IPS-15b (cell line): ENCODE measurements around the gene TMCO4.
"Not testable (repeated sequence)": the region's sequence is repeated elsewhere in the genome, so short reads cannot be mapped to it uniquely, and the experiment has no call there.

Source experiments
- H3K27me3 ChIP-seq: one replicate; pipeline ENCODE4 v1.6.1; 2013; ENCODE audit warnings: low read length; ENCODE audit not compliant: control insufficient read depth, insufficient read depth
- H3K36me3 ChIP-seq: one replicate; pipeline ENCODE4 v1.6.1; 2013; ENCODE audit warnings: low read length; ENCODE audit not compliant: control insufficient read depth, insufficient read depth
- H3K4me1 ChIP-seq: one replicate; pipeline ENCODE4 v1.6.1; 2013; ENCODE audit warnings: mild to moderate bottlenecking, low read length; ENCODE audit not compliant: control insufficient read depth, insufficient read depth
- H3K4me3 ChIP-seq: one replicate; pipeline ENCODE4 v1.5.1; 2013; ENCODE audit warnings: low read depth, low read length
- H3K9ac ChIP-seq: one replicate; pipeline ENCODE4 v1.6.1; 2013; ENCODE audit warnings: low read depth, mild to moderate bottlenecking, low read length
- H3K9me3 ChIP-seq: one replicate; pipeline ENCODE4 v1.6.1; 2013; ENCODE audit warnings: mild to moderate bottlenecking, low read length; ENCODE audit not compliant: control insufficient read depth, insufficient read depth

TMCO4 gene

GRCh38 chr1:19792237-19793002 lies 7.3 kb downstream of the TMCO4 start:
- H3K9ac ChIP-seq = no peak overlapping the region
- no peaks in the 10 kb centered on the region for H3K36me3 ChIP-seq
- H3K4me1 ChIP-seq = peaks cover under 1% of the 10 kb centered on the region
- H3K27me3 ChIP-seq = peaks cover 5% of the 10 kb centered on the region
- H3K4me3 ChIP-seq = no peak overlapping the region
- H3K9me3 ChIP-seq = no peaks in the 10 kb centered on the region

GRCh38 chr1:19790061-19790975 lies 9.4 kb downstream of the TMCO4 start:
- not testable (repeated sequence) for H3K4me3 ChIP-seq, H3K4me1 ChIP-seq, H3K9me3 ChIP-seq, H3K36me3 ChIP-seq, H3K9ac ChIP-seq
- peaks cover 12% of the 10 kb centered on the region for H3K27me3 ChIP-seq

DNA sequence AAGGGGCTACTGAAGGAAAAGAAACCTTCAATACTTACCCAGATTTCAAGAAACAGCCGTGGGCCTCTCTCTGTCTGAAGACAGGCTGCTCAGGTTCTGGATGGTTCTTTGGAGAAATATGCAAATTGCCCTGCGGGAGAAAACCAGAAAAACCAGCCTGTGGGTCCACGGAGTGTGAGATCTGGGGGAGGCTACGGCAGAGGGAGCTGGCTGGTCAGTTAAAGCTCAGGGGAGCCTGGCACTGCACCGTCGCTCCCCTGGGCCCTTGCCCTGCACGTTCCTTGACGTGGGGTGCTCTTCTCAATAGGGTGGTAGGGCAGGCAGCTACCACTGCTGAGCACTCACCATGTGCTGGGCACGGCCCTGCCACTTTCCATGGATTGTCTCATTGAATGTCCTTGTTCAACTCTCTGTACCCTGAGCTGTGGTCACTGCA lies 12.7 kb downstream of the TMCO4 start:
- peaks cover 7% of the 10 kb centered on the region for H3K4me1 ChIP-seq
- no peak overlapping the region for H3K9ac ChIP-seq
- peak overlapping the region; percentile 4 for H3K4me3 ChIP-seq

GRCh38 chr1:19785660-19786059 lies 14.1 kb downstream of the TMCO4 start:
- no peaks in the 10 kb centered on the region for H3K9me3 ChIP-seq
- H3K4me1 ChIP-seq = peaks cover 7% of the 10 kb centered on the region
- no peak overlapping the region for H3K4me3 ChIP-seq
- no peak overlapping the region for H3K9ac ChIP-seq
- H3K27me3 ChIP-seq = peaks cover 45% of the 10 kb centered on the region
- no peaks in the 10 kb centered on the region for H3K36me3 ChIP-seq

More for the DNA sequence above, 12.7 kb downstream of the TMCO4 start:
- Histone ChIP-seq H3K36me3 (no peaks in the 10 kb centered on the region), H3K9me3 (no peaks in the 10 kb centered on the region), H3K27me3 (peaks cover 32% of the 10 kb centered on the region)

DNA sequence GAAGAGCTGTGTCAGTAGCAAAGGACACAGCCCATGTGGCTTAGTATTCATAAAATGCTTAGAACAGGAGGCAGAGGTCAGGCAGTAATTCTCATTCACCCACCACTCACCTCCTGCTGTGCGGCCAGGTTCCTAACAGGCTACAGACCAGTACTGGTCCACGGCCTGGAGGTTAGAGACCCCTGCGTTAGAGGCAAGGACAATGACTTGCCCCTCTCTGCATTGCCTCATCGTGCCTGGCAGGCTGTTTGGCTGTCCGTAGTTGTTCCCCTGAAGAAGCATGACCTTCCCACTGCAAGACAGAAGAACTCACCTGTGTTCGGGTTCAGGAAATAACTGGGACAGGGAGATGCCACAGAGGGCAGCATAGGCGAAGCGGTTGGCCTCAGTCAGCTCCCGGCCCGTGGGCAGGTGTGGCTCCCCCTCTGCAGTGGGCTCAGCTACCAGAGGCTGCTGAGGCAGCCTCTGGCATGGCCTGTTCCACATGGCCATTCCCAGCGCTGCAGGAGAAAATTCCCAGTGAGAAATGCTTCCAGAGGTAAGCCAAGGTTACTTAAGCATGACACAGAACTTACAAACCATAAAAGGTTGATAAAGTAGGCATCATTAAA lies 19.3 kb downstream of the TMCO4 start:
- no peaks in the 10 kb centered on the region for H3K4me1 ChIP-seq
- no peak overlapping the region for H3K9ac ChIP-seq
- H3K36me3 ChIP-seq = no peaks in the 10 kb centered on the region
- no peak overlapping the region for H3K4me3 ChIP-seq
- no peaks in the 10 kb centered on the region for H3K9me3 ChIP-seq
- H3K27me3 ChIP-seq = peaks cover 65% of the 10 kb centered on the region

DNA sequence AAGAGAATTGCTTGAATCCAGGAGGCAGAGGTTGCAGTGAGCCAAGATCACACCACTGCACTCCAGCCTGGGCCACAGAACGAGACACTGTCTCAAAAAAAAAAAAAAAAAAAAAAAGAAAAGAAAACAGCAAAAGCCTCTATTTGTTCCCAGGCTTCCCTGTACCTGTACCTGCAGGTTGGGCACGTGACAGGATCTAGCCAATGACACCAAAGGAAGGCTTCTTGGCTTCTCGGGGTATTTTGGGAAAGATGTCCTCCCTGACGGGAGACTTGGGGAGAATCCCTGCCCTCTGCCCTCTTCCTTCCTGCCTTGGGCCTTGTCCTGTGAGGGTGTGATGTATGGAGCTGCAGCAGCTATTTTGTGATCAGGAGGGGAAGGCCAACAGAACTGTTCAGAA lies 22.8 kb downstream of the TMCO4 start:
- Histone ChIP-seq H3K27me3 (peaks cover 44% of the 10 kb centered on the region), H3K9ac (no peak overlapping the region), H3K4me3 (no peak overlapping the region), H3K4me1 (no peaks in the 10 kb centered on the region), H3K36me3 (no peaks in the 10 kb centered on the region), H3K9me3 (no peaks in the 10 kb centered on the region)

DNA sequence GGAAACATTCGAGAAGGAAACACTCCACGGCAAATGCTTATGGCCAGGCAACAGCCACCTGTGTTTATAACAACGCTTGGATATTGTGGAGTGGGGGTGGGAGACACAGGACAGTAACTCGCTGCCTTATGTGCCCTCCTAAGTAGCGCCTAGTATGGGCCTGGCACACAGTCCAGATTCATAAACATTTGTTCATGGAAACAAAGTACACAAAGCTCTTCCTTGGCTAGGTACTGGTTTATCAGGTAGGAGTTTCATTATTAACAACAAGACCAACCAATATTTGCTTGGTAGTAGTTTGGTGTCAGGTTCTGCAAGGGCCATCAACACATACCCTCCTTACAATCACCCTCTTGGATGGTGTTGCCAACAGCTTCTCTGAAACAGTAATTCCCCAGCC lies 23.4 kb downstream of the TMCO4 start:
- Histone ChIP-seq H3K4me3 (no peak overlapping the region), H3K4me1 (no peaks in the 10 kb centered on the region), H3K27me3 (peaks cover 38% of the 10 kb centered on the region), H3K36me3 (no peaks in the 10 kb centered on the region), H3K9ac (no peak overlapping the region), H3K9me3 (no peaks in the 10 kb centered on the region)

DNA sequence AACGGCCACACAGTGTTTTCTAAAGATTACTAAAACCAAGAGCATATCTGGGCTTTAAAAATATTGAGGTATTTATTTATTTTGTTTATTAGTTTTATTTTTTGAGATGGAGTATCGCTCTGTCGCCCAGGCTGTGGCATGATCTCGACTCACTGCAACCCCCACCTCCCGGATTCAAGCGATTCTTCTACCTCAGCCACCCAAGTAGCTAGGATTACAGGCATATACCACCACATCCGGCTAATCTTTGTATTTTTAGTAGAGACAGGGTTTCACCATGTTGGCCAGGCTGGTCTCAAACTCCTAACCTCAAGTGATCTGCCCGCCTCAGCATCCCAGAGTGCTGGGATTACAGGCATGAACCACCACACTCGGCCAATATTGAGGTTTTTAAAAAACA lies 23.9 kb downstream of the TMCO4 start:
- Histone ChIP-seq H3K4me3 (no peak overlapping the region), H3K4me1 (no peaks in the 10 kb centered on the region), H3K27me3 (peaks cover 34% of the 10 kb centered on the region), H3K36me3 (no peaks in the 10 kb centered on the region), H3K9ac (no peak overlapping the region), H3K9me3 (no peaks in the 10 kb centered on the region)

DNA sequence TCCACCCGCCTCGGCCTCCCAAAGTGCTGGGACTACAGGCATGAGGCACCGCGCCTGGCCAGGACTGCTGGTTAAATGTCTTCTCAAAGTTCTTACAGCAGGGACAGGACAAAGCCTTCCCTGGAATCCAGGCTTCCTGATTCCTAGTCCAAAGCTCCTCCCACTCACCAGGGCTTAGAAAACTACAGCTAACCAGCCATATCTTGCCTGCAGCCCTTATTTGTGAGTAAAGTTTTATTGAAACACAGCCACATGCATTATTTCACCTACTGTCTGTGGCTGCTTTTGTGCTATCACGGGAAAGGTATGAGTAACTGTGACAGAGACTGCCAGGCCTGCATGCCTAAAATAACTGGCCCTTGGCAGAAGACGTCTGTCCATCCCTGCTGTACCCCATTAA lies 24.4 kb downstream of the TMCO4 start:
- H3K4me3 ChIP-seq = no peak overlapping the region
- no peak overlapping the region for H3K9ac ChIP-seq
- peaks cover 29% of the 10 kb centered on the region for H3K27me3 ChIP-seq
- H3K4me1 ChIP-seq = no peaks in the 10 kb centered on the region
- no peaks in the 10 kb centered on the region for H3K36me3 ChIP-seq
- no peaks in the 10 kb centered on the region for H3K9me3 ChIP-seq

- no peak overlapping the region for H3K4me3 ChIP-seq
- H3K9ac ChIP-seq = no peak overlapping the region
- peaks cover 18% of the 10 kb centered on the region for H3K27me3 ChIP-seq
- no peaks in the 10 kb centered on the region for H3K36me3 ChIP-seq
- no peaks in the 10 kb centered on the region for H3K9me3 ChIP-seq
- H3K4me1 ChIP-seq = peaks cover 2% of the 10 kb centered on the region
Observed at GRCh38 chr1:19774180-19774785, 25.4 kb downstream of the TMCO4 start.

- H3K27me3 ChIP-seq = peaks cover 10% of the 10 kb centered on the region
- H3K9me3 ChIP-seq = no peaks in the 10 kb centered on the region
- peaks cover 6% of the 10 kb centered on the region for H3K4me1 ChIP-seq
- H3K9ac ChIP-seq = no peak overlapping the region
- no peak overlapping the region for H3K4me3 ChIP-seq
- no peaks in the 10 kb centered on the region for H3K36me3 ChIP-seq
Observed at GRCh38 chr1:19773485-19773884, 26.2 kb downstream of the TMCO4 start.
